NB4 (cell line): Measurements from ENCODE around the gene ADSL.

Experiments used
- POLR2A ChIP-seq: IDR thresholded peaks from 2 replicates; pipeline ENCODE4 v1.6.1; 2011; ENCODE audit warnings: mild to moderate bottlenecking; ENCODE audit not compliant: insufficient read length; ENCODE audit errors: extremely low read depth
- TF ChIP-seq, protein P1 (sequence below): IDR thresholded peaks from one replicate; pipeline ENCODE4 v1.5.1; 2012; ENCODE audit warnings: low read depth, low read length

DNA sequence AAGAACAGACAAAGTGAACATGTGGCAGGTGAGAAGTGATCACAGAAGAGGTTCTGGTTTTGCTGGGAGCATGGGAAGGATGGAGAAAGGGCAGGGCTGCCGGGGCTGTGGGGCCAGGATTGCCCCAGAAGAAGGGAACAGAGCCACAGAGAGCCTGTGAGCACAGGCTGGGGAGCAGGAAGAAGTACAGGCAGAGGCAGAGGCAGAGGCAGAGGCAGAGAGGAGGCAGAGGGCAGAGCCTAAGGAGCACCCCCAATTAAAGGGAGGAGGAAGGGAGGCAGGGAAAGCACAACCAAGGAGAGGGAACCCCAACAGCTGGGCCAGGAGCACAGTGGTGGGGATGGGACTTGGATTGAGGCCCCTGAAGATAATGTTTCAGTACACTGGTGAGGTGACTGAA, 75.6 kb downstream of the ADSL start:
- TF ChIP-seq, protein P1, sequence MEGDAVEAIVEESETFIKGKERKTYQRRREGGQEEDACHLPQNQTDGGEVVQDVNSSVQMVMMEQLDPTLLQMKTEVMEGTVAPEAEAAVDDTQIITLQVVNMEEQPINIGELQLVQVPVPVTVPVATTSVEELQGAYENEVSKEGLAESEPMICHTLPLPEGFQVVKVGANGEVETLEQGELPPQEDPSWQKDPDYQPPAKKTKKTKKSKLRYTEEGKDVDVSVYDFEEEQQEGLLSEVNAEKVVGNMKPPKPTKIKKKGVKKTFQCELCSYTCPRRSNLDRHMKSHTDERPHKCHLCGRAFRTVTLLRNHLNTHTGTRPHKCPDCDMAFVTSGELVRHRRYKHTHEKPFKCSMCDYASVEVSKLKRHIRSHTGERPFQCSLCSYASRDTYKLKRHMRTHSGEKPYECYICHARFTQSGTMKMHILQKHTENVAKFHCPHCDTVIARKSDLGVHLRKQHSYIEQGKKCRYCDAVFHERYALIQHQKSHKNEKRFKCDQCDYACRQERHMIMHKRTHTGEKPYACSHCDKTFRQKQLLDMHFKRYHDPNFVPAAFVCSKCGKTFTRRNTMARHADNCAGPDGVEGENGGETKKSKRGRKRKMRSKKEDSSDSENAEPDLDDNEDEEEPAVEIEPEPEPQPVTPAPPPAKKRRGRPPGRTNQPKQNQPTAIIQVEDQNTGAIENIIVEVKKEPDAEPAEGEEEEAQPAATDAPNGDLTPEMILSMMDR: no peak
- TF ChIP-seq POLR2A: no peak
